Measurements from ENCODE around the gene LTB. TPM values are rescaled to one million over a fixed set of nuclear protein-coding genes. Genes with fewer than 3 reads are reported as not detected.

The LTB gene
- polyA plus RNA-seq, 1 donor: 1.5 TPM

- peak; percentile 98 for DNase-seq
Measured at GRCh38 chr6:31546958-31547726, 35.1 kb downstream of the LTB start, which contains the start of gene NFKBIL1. NFKBIL1 (plus strand) TSS chr6:31547608; CDS start chr6:31547695, 87 bp downstream.

GRCh38 chr6:31546339-31546957, 35.8 kb downstream of the LTB start, which contains the start of gene ATP6V1G2:
ATP6V1G2 (minus strand) TSS chr6:31546608; CDS start chr6:31546559, 49 bp downstream.
- peak; percentile 89 for DNase-seq

- DNase-seq: no peak
Measured at GRCh38 chr6:31545291-31545690, 36.9 kb downstream of the LTB start.

GRCh38 chr6:31544676-31545075, 37.5 kb downstream of the LTB start:
- no peak for DNase-seq

GRCh38 chr6:31543639-31544038, 38.6 kb downstream of the LTB start:
- no peak for DNase-seq

- DNase-seq: peak; percentile 97
Measured at GRCh38 chr6:31541658-31542521, 40.3 kb downstream of the LTB start, which contains the start of gene DDX39B. DDX39B (minus strand) TSS chr6:31542003; CDS start chr6:31540532, 1,471 bp downstream.

- no peak for DNase-seq
Measured at GRCh38 chr6:31541059-31541657, 41.1 kb downstream of the LTB start.

GRCh38 chr6:31540640-31541039, 41.6 kb downstream of the LTB start:
- DNase-seq: no peak

- DNase-seq: no peak
Measured at GRCh38 chr6:31538805-31539400, 43.3 kb downstream of the LTB start.

- DNase-seq: no peak
Measured at GRCh38 chr6:31535538-31536324, 46.5 kb downstream of the LTB start.

- DNase-seq: no peak
Measured at GRCh38 chr6:31534521-31535040, 47.6 kb downstream of the LTB start.

GRCh38 chr6:31534011-31534410, 48.2 kb downstream of the LTB start:
- DNase-seq: no peak

GRCh38 chr6:31533455-31533841, 48.8 kb downstream of the LTB start:
- DNase-seq: no peak

GRCh38 chr6:31532644-31533454, 49.4 kb downstream of the LTB start:
- no peak for DNase-seq

- no peak for DNase-seq
Measured at GRCh38 chr6:31531771-31532643, 50.2 kb downstream of the LTB start.

- no peak for DNase-seq
Measured at GRCh38 chr6:31531162-31531561, 51.1 kb downstream of the LTB start.

GRCh38 chr6:31530659-31531058, 51.6 kb downstream of the LTB start:
- DNase-seq: no peak
